ENCODE results near the gene DOCK2.

DOCK2 gene

DNA sequence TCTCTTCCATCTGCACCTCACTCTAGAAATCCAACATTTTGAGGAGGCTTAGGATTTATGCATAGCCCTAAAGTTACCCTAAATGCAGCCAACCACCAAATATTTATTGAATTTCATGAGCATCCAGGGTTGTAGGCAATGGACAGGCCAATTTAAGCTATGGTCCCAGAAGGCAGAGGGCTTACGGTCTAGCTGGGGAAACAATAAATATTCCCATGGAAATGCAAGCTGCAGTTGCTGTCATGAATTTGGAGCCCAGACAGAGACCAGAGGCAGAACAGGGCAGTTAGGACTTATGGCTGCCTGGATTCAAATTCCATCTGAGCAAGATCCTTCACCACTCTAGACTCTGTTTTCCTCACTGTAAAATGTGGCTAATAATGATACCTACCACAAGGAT is 352.3 kb downstream of the DOCK2 start:
- H3K27ac ChIP-seq: no peak overlapping the region
- TF ChIP-seq, protein P1, sequence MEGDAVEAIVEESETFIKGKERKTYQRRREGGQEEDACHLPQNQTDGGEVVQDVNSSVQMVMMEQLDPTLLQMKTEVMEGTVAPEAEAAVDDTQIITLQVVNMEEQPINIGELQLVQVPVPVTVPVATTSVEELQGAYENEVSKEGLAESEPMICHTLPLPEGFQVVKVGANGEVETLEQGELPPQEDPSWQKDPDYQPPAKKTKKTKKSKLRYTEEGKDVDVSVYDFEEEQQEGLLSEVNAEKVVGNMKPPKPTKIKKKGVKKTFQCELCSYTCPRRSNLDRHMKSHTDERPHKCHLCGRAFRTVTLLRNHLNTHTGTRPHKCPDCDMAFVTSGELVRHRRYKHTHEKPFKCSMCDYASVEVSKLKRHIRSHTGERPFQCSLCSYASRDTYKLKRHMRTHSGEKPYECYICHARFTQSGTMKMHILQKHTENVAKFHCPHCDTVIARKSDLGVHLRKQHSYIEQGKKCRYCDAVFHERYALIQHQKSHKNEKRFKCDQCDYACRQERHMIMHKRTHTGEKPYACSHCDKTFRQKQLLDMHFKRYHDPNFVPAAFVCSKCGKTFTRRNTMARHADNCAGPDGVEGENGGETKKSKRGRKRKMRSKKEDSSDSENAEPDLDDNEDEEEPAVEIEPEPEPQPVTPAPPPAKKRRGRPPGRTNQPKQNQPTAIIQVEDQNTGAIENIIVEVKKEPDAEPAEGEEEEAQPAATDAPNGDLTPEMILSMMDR (IDR thresholded peaks at IDR 0.05): no peak
- TF ChIP-seq ZFX (IDR thresholded peaks at IDR 0.05; ENCODE audit: borderline replicate concordance): no peak

DNA sequence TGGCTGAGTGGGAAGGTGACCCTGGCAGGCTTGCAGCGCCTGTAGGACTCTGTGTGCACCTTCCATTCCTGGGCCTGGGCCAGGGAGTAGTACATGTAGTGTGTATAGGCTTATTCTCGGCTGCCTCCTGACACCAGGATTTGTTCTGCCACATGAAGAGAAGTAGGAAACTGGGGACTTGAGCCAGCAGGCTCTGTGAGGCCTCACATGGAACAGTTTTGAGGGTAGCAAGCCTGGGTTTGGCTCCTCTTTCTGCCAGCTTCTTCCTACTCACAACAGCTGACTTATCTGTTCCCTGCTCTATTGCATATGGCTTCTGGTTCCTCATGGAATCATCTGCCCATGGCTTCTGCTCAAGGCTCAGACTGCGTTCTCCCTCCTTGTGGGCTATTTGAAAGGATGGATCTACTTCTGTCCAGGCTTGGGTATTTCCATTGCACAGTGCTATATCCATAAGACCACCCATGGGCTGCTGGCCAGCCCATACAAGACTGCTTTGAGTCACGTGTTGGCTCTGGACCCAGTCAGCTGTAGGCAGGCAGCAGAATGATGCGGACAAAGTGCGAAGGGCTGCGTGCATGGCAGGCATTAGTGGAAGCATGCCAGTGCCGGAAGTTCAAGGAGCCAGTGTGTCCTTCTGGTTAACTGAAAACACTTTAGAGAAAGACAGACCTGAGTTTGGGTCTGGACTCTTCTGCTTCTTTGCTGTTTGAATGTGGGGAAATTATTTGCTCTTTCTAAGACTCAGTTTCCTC is 354.2 kb downstream of the DOCK2 start:
- no peak overlapping the region for H3K27ac ChIP-seq
- no peak for TF ChIP-seq ZFX (IDR thresholded peaks at IDR 0.05; ENCODE audit: borderline replicate concordance)
- TF ChIP-seq, protein P1 (IDR thresholded peaks at IDR 0.05): no peak

DNA sequence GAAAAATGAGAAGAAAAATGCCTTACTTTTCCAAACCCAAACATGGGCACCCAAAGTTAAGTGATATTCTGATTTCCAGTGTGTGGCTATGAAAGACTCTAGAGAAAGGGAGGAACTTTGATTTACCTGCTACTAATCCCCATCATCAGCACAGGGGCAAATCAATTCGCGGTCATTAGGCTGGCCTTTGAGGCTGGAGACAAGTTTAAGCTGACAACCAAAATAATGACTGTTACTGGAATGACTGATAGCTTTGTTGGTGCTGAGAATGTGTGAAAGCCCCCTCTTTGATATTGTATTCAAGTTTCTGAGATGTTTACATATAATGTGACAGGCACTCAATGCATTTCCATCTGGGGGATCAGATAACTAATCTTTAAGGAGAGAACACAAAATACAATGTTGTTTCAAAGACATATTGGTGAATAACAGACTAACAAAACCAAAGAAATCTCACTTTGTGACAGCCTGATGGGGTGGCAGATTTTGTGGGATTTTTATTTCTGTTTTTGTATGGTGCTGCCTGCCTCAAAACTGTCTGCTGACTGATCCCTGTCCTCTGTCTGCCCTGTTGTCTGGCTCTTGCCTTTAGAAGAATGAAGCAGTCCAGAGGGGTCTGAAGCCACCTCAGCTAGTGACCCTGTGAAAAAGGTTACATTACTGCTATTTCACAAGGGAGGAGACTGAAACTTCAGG is 355.9 kb downstream of the DOCK2 start:
- TF ChIP-seq, protein P1 (IDR thresholded peaks at IDR 0.05): no peak
- no peak overlapping the region for H3K27ac ChIP-seq

DNA sequence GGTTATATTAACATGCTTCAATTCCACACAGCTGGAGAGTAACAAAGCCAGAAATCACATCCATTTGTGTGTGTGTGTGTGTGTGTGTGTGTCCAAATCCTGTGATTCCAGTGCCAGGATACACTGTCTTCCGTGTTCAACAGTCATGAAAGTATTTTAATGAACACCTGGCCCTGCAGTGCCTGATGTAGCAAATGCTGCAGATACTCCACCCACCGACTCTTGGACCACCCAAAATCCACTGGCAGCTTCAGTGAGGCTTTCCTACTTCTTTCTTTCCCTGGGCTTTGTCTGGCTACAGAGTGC is 356.4 kb downstream of the DOCK2 start:
- no peak overlapping the region for H3K27ac ChIP-seq
- no peak for TF ChIP-seq ZFX (IDR thresholded peaks at IDR 0.05; ENCODE audit: borderline replicate concordance)
- TF ChIP-seq, protein P1 (IDR thresholded peaks at IDR 0.05): no peak

DNA sequence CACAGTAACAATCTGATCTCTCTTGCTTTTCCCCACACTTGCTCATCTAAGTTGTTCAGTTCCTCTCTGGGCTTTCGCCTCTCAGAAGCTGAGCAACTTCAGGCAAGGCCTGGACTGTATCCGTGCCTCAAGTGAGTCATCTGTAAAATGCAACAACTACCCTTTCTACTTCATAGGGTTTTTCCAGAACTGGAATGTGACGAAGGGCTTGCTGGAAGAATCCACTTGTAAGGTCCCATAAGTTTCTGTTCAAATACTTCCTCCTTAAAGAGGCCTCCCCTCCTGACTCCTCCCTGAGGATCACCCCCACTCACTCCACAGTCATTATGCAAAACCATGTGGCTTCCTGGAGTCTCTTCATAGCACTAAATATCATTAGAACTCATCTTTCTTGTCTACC is 360.7 kb downstream of the DOCK2 start:
- no peak for TF ChIP-seq ZFX (IDR thresholded peaks at IDR 0.05; ENCODE audit: borderline replicate concordance)
- TF ChIP-seq, protein P1 (IDR thresholded peaks at IDR 0.05): no peak
- H3K27ac ChIP-seq: no peak overlapping the region

DNA sequence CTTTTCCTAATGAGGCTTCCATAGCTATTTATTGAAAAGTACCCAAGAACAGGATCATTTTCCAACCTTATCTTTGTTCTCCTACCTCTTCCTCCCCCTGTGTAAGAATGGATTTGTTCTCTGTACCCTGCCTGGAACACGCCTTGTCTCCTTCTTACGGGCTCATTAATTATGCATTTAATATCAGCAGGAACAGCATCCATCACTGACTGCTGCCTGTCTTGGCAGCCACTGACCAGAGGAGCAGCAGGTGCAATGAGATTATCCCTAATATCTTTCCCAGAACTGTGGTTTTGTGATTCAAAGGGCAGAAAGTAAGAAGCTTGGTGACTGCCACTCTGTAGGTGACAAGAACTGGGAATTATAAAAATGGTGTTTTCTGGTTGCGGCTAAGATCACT is 362.5 kb downstream of the DOCK2 start:
- H3K27ac ChIP-seq: no peak overlapping the region
- no peak for TF ChIP-seq ZFX (IDR thresholded peaks at IDR 0.05; ENCODE audit: borderline replicate concordance)
- TF ChIP-seq, protein P1 (IDR thresholded peaks at IDR 0.05): no peak

DNA sequence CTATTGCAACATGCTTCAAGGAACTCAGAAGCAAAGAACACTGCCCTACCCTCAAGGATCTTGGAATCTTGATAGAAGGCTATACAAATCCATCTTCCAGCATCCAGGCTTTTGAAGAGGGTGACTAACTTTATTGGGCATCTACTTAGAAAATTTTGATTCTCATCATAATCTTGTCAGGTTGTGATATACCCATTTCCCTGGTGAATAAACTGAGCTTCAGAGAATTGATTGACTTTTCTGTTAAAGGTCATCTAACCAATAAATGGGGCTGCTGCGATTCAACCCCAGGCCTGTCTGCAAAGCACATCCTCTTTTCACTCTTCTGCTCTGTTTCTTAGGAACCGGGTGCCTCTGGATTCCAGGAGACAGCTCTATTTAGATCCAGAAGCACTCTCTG is 363.1 kb downstream of the DOCK2 start:
- TF ChIP-seq, protein P1 (IDR thresholded peaks at IDR 0.05): no peak
- TF ChIP-seq ZFX (IDR thresholded peaks at IDR 0.05; ENCODE audit: borderline replicate concordance): no peak
- no peak overlapping the region for H3K27ac ChIP-seq
